Endometrial microvascular endothelial cells (primary cell): Measurements from ENCODE around the gene ATOH8. TPM values are rescaled to one million over a fixed set of nuclear protein-coding genes. Genes with fewer than 3 reads are reported as not detected.

Experiments
- in situ Hi-C: cut with HindIII; loops from 2 replicates; pipeline ENCODE4 v1.10.0; 2017; ENCODE audit warnings: low sequenced_read_pairs, low pct_unique_long_range_greater_than_20kb; ENCODE audit errors: inconsistent ontology term
- total RNA-seq: library from RNA; depleted of rRNA; stranded (reverse); fragments of >200 nt; gene quantifications from one replicate; pipeline ENCODE4 v1.2.3, GENCODE V29; 2015; ENCODE audit errors: inconsistent ontology term

Gene ATOH8
- total RNA-seq, 1 donor from 2014 or later = 10.7 TPM

GRCh38 chr2:85747441-85747840 is 6.3 kb upstream of the ATOH8 start:
- in situ Hi-C loops = no loop called here

- in situ Hi-C loops = no loop called here
Observed at GRCh38 chr2:85748039-85748734, 5.6 kb upstream of the ATOH8 start.

GRCh38 chr2:85748985-85749875 is 4.6 kb upstream of the ATOH8 start:
- in situ Hi-C loops = no loop called here

GRCh38 chr2:85750587-85751575 is 2.9 kb upstream of the ATOH8 start:
- in situ Hi-C loops = loop anchor here (10.0 kb wide), 1 partner anchor 64 kb away; no protein-coding TSS in a partner anchor

DNA sequence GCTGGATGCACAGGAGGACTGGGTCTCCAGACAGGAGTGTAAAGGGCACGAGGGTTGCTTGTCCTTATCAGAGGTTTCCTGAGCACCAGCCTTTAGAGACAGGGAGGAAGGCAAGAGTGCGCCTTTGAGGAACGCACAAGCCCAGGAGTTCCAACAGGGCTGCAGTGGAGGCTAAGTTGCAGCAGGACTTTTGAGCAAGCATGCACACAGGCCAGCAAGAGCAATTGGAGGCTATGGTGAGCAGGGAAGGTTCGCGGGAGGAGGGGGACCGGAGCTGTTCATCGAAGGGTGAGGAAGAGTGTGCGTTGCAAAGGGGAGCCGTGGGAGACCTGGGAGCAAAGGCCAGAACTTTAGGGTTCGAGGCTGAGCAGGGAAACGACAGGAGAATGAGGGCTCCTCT is 2.2 kb upstream of the ATOH8 start:
- in situ Hi-C loops = loop anchor here (10.0 kb wide), 1 partner anchor 63 kb away; no protein-coding TSS in a partner anchor

DNA sequence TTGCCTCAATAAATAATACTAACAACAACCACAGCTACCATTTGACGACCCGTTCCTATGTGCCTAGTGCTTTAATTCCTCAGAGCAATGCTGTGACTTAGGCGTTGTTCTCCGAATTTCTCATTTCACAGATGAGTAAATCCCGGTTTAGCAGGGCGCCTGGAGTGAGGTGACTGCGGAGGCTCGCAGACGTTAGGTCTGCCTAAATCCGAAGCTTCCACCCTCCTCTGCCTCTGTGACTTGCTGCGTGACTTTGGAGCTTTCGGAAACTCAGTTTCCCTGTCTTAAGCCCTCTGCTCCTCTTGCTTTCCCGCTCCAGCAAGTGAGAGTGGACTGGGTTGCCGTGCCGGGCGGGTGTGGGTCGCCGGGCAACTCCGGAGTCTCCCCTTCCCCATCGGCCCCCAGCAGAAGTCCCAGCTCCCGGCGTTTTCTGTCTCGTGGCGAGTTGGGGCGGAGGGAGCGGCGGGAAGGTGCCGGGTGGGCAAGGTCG is 711 bp upstream of the ATOH8 start:
- in situ Hi-C loops = loop anchor here (10.0 kb wide), 1 partner anchor 62 kb away; no protein-coding TSS in a partner anchor

DNA sequence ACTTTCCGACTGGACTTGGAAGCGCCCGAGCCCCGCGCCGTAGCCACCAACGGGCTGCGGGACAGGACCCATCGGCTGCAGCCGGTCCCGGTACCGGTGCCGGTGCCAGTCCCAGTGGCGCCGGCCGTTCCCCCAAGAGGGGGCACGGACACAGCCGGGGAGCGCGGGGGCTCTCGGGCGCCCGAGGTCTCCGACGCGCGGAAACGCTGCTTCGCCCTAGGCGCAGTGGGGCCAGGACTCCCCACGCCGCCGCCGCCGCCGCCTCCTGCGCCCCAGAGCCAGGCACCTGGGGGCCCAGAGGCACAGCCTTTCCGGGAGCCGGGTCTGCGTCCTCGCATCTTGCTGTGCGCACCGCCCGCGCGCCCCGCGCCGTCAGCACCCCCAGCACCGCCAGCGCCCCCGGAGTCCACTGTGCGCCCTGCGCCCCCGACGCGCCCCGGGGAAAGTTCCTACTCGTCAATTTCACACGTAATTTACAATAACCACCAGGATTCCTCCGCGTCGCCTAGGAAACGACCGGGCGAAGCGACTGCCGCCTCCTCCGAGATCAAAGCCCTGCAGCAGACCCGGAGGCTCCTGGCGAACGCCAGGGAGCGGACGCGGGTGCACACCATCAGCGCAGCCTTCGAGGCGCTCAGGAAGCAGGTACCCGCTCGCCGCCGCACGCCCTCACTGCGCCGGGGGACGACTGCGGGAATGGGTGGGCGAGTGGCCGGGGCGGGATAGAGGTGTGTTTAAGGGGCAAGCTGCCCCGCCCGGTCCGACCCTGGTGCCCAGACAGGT is 713 bp downstream of the ATOH8 start:
- in situ Hi-C loops = loop anchor here (10.0 kb wide), 1 partner anchor 60 kb away; no protein-coding TSS in a partner anchor

DNA sequence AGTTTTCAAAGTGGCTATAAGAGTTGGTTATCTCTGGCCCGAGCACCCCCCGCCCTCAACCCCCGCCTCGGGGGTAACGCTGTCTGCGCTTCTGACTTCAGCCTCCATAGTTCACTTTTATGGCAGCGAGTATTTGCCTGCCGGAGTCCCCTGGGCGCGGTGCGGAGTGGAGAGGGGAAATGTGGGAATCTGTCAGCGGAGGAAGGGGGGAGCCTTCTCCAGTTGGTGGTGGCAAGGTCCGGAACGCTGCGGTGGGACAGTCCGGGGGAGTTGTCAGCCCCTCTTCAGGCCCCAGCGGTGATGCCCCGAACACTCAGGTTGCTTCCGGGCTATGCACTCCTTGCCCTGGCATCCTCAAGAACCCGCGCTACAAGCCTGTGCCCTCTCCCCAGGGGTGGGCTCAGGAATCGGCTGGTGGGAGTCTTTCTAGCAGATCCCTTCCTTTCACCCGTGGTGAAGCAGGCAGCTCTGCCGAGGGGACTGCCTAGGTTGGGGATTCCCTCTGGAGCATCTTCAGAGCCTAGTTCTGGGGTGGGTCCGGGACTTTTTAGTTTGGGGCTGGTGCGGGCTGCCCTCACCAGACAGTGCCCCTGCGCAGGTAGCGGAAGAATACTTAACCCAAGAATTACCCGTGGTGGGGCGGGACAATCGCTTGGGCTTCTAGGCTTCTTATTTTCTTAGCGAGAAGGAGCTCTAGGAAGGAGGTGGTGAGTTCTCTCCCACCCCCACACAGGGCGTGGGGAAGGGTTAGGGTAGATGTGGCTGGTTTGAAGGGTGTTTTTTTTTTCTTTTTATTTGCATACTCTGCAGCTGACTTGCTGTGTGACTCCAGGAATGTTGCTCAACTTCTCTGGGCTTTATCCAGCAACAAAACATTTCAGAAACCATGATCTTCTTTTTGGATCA is 1.6 kb downstream of the ATOH8 start:
- in situ Hi-C loops = loop anchor here (10.0 kb wide), 1 partner anchor 59 kb away; no protein-coding TSS in a partner anchor

DNA sequence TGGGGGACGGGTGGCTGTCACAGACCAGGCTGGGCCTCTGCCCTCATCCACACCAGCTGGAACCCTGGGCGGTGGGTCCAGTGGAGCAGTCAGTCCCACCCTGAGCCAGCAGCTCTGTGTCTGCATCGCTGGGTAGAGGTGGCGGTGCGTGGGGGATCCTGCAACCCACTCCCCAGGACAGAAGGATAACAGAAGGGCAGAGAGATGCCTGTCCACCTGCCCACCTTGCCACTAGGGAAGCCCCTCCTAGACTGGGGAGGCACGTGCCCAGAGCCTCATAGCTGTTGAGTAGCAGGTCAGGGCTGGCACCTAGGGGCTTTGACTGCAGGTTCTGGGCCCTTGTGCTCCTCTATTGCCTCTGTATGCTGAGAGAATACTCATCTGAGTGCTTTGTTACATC is 2.4 kb downstream of the ATOH8 start:
- in situ Hi-C loops = loop anchor here (10.0 kb wide), 1 partner anchor 59 kb away; no protein-coding TSS in a partner anchor

DNA sequence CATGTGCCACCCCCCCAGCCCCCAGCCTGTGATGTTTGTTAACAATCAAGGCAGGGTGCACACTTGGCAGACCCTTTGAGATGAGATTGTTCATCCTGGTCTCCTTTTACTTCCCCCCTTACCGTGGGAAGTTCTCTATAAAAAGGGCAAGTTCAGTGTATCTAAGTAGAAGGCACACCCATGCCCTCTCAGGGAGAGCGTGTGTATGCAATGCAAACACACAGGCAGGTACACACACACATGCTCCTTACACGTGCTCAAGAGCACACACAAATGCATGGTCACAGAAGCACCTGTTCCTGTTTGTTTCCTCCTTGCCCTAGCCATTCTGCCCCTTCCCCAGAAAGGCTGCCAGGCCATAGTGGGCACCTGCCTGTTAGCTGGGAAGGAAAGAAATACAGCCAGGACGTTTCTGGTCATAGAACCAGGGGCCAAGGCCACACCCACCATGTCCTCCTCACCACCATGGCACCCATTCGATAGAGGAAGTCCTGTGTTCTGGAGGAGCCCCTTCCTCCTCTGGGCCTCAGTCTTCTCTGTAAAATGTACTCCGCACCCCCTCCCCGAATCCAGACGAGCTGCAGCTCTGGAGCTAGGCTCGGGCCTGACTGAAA is 3.1 kb downstream of the ATOH8 start:
- in situ Hi-C loops = loop anchor here (10.0 kb wide), 1 partner anchor 58 kb away; no protein-coding TSS in a partner anchor

GRCh38 chr2:85757860-85758259 is 4.1 kb downstream of the ATOH8 start:
- in situ Hi-C loops = loop anchor here (10.0 kb wide), 1 partner anchor 57 kb away; no protein-coding TSS in a partner anchor

DNA sequence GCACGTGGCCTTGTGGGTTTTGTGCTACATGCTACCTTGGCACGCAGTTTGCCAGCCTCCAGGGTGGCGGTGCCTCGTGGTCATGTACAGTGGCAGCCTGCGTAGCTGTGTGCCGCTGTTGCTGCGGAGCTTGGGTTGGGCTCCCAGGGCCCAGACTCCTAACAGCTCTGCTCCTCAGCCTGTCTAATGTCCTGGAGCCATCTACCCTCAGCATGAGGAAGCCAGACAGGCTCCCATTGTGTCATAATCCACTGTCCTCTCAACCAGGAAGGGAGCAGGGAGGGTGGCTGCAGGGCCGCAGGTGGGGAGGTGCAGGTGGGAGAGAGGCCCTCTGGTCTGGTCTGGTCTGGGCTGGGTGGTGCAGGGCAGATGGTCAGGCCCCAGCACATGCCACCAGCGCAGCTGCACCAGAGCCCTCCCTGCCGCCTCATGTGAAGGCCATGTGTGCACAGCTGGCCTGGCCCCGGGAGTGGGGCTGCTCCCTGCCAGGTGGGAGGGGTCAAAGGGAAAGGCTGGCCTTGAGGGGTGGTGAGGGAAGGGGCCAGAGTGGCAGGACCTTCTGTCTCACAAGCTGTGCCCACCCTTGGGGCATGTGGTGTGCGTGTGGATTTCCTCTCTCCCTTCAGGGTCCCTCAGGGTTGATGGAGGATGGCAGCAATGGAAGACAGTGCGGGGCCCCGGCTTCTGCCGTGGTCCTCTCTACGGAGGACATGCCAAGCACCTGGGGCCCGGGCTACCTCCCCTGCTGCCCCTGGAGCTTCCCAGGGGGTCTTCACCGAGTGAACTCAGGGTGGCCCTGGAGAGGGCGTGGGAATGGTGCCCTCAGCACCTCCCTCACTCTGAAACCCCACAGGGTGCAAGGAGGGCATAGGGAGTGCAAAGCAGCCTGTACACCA is 4.8 kb downstream of the ATOH8 start:
- in situ Hi-C loops = loop anchor here (10.0 kb wide), 1 partner anchor 56 kb away; no protein-coding TSS in a partner anchor

DNA sequence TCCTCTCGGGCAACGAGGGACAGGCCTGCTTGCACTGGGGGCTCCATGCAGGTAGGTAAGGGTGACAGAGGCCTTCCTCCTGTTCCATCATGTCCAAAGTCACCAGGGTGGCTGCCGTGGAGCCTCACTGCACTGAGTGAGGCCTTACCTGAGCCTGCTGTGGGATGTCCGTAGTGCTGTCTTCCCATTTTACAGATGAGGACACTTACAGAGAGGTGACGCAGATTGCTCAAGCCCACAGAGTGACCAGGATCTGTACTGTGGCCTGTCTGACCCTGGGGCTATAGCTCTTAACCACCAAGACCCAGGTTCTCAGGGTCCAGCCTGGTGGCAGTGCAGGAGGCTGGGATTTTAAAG is 5.4 kb downstream of the ATOH8 start:
- in situ Hi-C loops = loop anchor here (10.0 kb wide), 1 partner anchor 56 kb away; no protein-coding TSS in a partner anchor

DNA sequence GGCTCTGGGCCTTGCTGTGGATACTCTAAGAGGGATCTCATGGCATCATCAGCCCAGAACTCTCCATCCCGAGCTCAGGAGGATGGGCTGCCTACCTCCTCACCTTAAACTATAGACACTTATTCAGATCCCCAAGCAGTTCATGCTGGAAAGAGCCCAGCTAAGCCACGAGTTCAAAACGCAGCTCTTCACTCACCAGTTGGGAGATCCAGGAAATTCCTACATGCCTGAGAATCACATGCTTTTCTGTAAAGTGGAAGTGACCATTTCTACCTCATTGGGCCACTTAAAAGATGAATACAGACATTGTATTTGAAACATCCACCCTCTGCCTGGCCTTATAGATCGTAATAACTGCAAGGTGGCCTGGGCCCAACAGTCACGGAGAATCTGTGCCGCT is 6.6 kb downstream of the ATOH8 start:
- in situ Hi-C loops = no loop called here

- in situ Hi-C loops = no loop called here
Observed at GRCh38 chr2:85760872-85761271, 7.1 kb downstream of the ATOH8 start.
